Measurements from ENCODE around the gene C16orf54.
"Not testable (repeated sequence)": the region's sequence is repeated elsewhere in the genome, so short reads cannot be mapped to it uniquely, and the experiment has no call there.

The C16orf54 gene

DNA sequence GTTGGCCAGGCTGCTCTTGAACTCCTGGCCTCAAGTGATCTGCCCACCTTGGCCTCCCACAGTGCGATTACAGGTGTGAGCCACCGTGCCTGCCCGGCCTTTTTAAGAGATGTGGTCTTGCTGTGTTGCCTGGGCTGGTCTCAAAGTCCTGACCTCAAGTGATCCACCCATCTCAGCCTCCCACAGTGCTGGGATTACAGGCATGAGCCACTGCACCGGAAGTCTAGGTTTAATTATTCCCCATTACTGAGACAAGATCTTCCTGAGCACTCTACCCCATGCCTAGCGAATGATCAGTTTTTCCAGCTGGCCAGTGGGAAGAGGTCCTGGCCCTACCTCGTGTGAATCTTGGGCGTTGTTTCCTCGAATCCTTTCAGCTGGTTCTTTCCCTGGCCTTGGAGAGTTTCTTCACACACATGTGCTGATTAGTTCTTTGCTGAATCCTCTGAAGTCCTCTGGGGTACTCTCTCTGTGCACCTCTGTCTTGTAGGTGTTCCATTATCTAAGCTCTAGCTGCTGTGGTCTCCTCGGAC is 18.9 kb downstream of the C16orf54 start:
- H3K4me3 ChIP-seq (replicated peaks in 1 of 2; ENCODE audit: low read depth in 2 of 2, low read length in 2 of 2) = no peak overlapping the region
- no peak for DNase-seq (ENCODE audit: low read depth in 2 of 2)

DNA sequence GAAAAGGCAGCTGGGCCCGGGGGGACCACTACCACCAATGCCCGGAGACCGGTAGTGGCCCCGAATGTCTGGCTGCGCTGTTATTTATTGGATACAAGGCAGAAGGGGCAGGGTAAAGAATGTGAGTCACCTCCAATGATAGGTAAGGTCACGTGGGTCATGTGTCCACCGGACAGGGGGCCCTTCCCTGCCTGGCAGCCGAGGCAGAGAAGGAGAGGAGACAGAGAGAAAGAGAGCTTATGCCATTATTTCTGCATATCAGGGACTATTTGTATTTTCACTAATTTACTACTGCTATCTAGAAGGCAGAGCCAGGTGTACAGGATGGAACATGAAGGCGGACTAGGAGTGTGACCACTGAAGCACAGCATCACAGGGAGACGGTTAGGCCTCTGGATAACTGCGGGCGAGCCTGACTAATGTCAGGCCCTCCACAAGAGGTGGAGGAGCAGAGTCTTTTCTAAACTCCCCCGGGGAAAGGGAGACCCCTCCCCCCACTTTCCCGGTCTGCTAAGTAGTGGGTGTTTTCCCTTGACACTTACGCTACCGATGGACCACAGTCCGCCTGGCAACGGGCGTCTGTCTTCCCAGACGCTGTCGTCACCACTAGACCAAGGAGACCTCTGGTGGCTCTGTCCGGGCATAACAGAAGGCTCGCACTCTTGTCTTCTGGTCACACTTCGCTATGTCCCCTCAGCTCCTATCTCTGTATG is 24.5 kb downstream of the C16orf54 start:
- TF ChIP-seq, protein P1, sequence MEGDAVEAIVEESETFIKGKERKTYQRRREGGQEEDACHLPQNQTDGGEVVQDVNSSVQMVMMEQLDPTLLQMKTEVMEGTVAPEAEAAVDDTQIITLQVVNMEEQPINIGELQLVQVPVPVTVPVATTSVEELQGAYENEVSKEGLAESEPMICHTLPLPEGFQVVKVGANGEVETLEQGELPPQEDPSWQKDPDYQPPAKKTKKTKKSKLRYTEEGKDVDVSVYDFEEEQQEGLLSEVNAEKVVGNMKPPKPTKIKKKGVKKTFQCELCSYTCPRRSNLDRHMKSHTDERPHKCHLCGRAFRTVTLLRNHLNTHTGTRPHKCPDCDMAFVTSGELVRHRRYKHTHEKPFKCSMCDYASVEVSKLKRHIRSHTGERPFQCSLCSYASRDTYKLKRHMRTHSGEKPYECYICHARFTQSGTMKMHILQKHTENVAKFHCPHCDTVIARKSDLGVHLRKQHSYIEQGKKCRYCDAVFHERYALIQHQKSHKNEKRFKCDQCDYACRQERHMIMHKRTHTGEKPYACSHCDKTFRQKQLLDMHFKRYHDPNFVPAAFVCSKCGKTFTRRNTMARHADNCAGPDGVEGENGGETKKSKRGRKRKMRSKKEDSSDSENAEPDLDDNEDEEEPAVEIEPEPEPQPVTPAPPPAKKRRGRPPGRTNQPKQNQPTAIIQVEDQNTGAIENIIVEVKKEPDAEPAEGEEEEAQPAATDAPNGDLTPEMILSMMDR (IDR thresholded peaks at IDR 0.05; ENCODE audit: low read depth, low read length) = peak; percentile 66
- DNase-seq (ENCODE audit: low read depth in 2 of 2) = peak; percentile 74 to 78
- H3K4me3 ChIP-seq (replicated peaks in 1 of 2; ENCODE audit: low read depth in 2 of 2, low read length in 2 of 2) = not testable (repeated sequence)

More for the DNA sequence above, 18.9 kb downstream of the C16orf54 start:
- TF ChIP-seq, protein P1 (IDR thresholded peaks at IDR 0.05; ENCODE audit: low read depth, low read length) = no peak

DNA sequence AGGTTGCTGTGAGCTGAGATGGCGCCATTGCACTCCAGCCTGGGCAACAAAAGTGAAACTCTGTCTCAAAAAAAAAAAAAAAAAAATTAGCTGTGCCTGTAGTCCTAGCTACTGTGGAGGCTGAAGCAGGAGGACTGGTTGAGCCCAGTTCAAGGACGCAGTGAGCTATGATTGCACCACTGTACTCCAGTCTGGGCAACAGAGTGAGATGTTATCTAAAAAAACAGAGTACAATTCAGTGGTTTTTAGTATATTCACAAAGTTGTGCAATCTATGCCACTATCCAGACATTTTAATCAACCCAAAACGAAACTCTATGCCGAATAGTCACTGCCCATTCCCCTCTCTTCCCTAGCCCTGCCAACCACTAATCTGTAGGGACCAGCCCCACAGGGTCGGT is 25.1 kb downstream of the C16orf54 start:
- H3K4me3 ChIP-seq (replicated peaks in 1 of 2; ENCODE audit: low read depth in 2 of 2, low read length in 2 of 2) = no peak overlapping the region
- peak in 1 of 2 donors; percentile 47 for DNase-seq (ENCODE audit: low read depth in 2 of 2)
- TF ChIP-seq, protein P1 (IDR thresholded peaks at IDR 0.05; ENCODE audit: low read depth, low read length) = no peak

DNA sequence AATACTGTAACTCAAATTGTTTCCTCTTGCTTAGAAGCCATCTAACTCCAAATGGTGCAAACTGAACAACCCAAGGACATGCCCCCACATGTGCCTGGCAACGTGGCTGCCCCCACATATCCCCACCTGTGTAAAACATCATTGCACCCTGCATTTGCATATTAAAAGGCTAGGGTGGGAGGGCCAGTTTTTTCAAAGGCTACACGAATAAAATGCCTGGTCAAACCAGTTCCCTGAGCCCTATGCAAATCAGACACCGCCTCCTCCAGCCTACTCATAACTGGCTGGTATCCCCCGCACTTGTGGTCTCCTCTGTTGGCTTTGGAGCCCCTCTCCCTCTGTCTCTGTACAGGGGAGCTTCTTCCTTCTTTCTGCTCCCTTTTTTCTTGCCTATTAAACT is 26.7 kb downstream of the C16orf54 start:
- TF ChIP-seq, protein P1 (IDR thresholded peaks at IDR 0.05; ENCODE audit: low read depth, low read length) = no peak
- no peak overlapping the region for H3K4me3 ChIP-seq (replicated peaks in 1 of 2; ENCODE audit: low read depth in 2 of 2, low read length in 2 of 2)
- no peak for DNase-seq (ENCODE audit: low read depth in 2 of 2)

DNA sequence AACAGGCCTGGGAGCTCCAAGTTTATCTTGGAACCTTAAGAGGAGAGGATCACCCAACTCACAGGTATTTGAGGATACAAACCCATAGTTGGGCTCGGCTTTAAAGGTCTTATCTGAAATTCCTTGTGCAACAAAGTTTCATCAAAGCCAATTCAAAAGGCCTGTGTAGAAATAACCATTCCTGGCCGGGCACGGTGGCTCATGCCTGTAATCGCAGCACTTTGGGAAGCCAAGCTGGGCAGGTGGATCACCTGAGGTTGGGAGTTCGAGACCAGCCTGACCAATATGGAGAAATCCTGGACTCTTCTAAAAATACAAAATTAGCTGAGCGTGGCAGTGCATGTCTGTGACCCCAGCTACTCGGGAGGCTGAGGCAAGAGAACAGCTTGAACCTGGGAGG is 28.7 kb downstream of the C16orf54 start:
- DNase-seq (ENCODE audit: low read depth in 2 of 2) = no peak
- H3K4me3 ChIP-seq (replicated peaks in 1 of 2; ENCODE audit: low read depth in 2 of 2, low read length in 2 of 2) = no peak overlapping the region
- TF ChIP-seq, protein P1 (IDR thresholded peaks at IDR 0.05; ENCODE audit: low read depth, low read length) = no peak

DNA sequence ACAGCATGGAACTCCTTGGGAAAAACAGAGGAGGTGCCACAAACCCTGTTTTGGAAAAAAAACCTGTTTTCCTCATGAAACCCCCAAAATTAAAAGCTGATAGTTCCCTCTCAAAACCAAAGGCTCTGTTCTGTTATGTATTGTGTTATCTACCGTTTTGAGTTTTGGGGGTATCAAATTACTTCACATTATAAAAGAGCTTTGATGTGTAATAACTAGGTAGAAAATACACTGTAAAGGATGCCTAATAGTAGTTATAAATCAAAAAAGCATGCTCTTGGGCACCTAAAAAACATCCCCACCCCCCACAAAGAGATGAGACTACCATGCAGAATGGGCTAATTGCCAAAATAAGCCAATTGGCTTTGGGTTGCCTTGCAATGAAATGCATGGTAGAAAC is 30.8 kb downstream of the C16orf54 start:
- H3K4me3 ChIP-seq (replicated peaks in 1 of 2; ENCODE audit: low read depth in 2 of 2, low read length in 2 of 2) = no peak overlapping the region
- no peak for DNase-seq (ENCODE audit: low read depth in 2 of 2)
- TF ChIP-seq, protein P1 (IDR thresholded peaks at IDR 0.05; ENCODE audit: low read depth, low read length) = no peak

Data from cardiac fibroblast (primary cell).